HepG2 (cell line): ENCODE data around the gene FAM240A. TPM values are rescaled to one million over a fixed set of nuclear protein-coding genes. Genes with fewer than 3 reads are reported as not detected.

ENCODE experiments used
- ATAC-seq: fragments of 200-7000 bp; cut with Tn5 transposase; 3 replicates; pipeline ENCODE4 v1.9.1; 2020; ENCODE audit warnings: mild to moderate bottlenecking, moderate library complexity
- BruUV-seq: library from RNA; stranded (reverse); fragments of 400-500 nt; replicated peaks from 2 replicates; lab custom pipeline; 2021; lab: Mats Ljungman, UMichigan
- CTCF ChIA-PET: fragments of 300-600 bp; formaldehyde crosslinking; extraction: SDS; loops from one replicate; lab custom pipeline; 2021; ENCODE audit warnings: low total read pairs, inconsistent platforms, low intra/inter-chr PET ratio; lab: Yijun Ruan, JAX
- POLR2A ChIA-PET: fragments of 350-600 bp; sonication (Branson Sonifier 250); formaldehyde crosslinking; loops from one replicate; lab custom pipeline; 2020; ENCODE audit warnings: antibody characterized with exemption, inconsistent platforms; lab: Yijun Ruan, JAX
- DNase-seq: peaks from one replicate; pipeline ENCODE4 v3.0.0-alpha.2; 2015; ENCODE audit warnings: low spot score
- FAIRE-seq: peaks from 3 replicates; lab custom pipeline; 2011; peaks lifted over from hg19 to GRCh38; lab: Jason Lieb, UNC
- H2AFZ ChIP-seq: one replicate; pipeline ENCODE4 v1.6.1; 2011; ENCODE audit warnings: low read length, inconsistent platforms
- H3K27ac ChIP-seq: fragments of 300-600 bp; 3 replicates; pipeline ENCODE4 v1.8.0; 2011; ENCODE audit warnings: mixed run types, mild to moderate bottlenecking, mixed read lengths, low read length, inconsistent platforms; ENCODE audit not compliant: insufficient read depth; ENCODE audit errors: extremely low read length
- H3K27me3 ChIP-seq, 2 experiments: fragments of 200-600 bp in 1 of 2; 2 replicates in 1 of 2; 3 replicates in 1 of 2; pipeline versions ENCODE4 v1.6.0 to v1.8.0; 2011; ENCODE audit warnings: low read length in 2 of 2, mild to moderate bottlenecking in 2 of 2, moderate library complexity in 2 of 2, inconsistent platforms in 1 of 2; ENCODE audit not compliant: insufficient read depth in 2 of 2, control insufficient read depth in 1 of 2
- H3K36me3 ChIP-seq, 2 experiments: fragments of 200-600 bp in 1 of 2; replicated peaks in 1 of 2; 2 replicates in 1 of 2; 3 replicates in 1 of 2; pipeline versions ENCODE4 v1.5.1 to v1.8.0; 2011; ENCODE audit warnings: low read length in 2 of 2, inconsistent platforms in 1 of 2; ENCODE audit not compliant: insufficient read depth in 2 of 2, control insufficient read depth in 1 of 2
- H3K4me1 ChIP-seq: 2 replicates; pipeline ENCODE4 v1.5.1; 2012; ENCODE audit warnings: low read length, inconsistent platforms; ENCODE audit not compliant: insufficient read depth
- H3K4me2 ChIP-seq: 2 replicates; pipeline ENCODE4 v1.6.0; 2011; ENCODE audit warnings: low read depth, low read length, inconsistent platforms
- H3K4me3 ChIP-seq, 3 experiments: fragments of 200-600 bp in 1 of 3; sonication (generic), shearing (Covaris generic) in 1 of 3; replicated peaks in 1 of 3; 2 replicates each; pipeline ENCODE4 v1.5.1; 2011 to 2016; ENCODE audit warnings: low read length in 3 of 3, inconsistent platforms in 2 of 3, low read depth in 2 of 3, mild to moderate bottlenecking in 2 of 3, control low read depth in 1 of 3, mixed read lengths in 1 of 3; ENCODE audit not compliant: insufficient read depth in 1 of 3
- H3K79me2 ChIP-seq: one replicate; pipeline ENCODE4 v1.6.1; 2011; ENCODE audit warnings: low read length, inconsistent platforms; ENCODE audit not compliant: insufficient read depth
- H3K9ac ChIP-seq: 2 replicates; pipeline ENCODE4 v1.6.0; 2011; ENCODE audit warnings: mild to moderate bottlenecking, low read depth, low read length, inconsistent platforms; ENCODE audit not compliant: insufficient read depth
- H3K9me3 ChIP-seq: 2 replicates; pipeline ENCODE4 v1.5.1; 2012; ENCODE audit warnings: mild to moderate bottlenecking, low read length
- H4K20me1 ChIP-seq: 2 replicates; pipeline ENCODE4 v1.6.0; 2011; ENCODE audit warnings: inconsistent platforms, mild to moderate bottlenecking, low read length, moderate library complexity; ENCODE audit not compliant: insufficient read depth
- ADNP ChIP-seq: sonication (generic); formaldehyde crosslinking; IDR thresholded peaks from 2 replicates; pipeline ENCODE4 v1.4.0; 2020; ENCODE audit warnings: missing genetic modification reagents
- GLI4 ChIP-seq: sonication (generic); formaldehyde crosslinking; IDR thresholded peaks from 2 replicates; pipeline ENCODE4 v1.5.1; 2020; ENCODE audit warnings: missing genetic modification reagents, mild to moderate bottlenecking, moderate library complexity, borderline replicate concordance
- GTF2F1 ChIP-seq: fragments of 150-350 bp; IDR thresholded peaks from 2 replicates; pipeline ENCODE4 v1.6.1; 2014; ENCODE audit warnings: low read length
- HHEX ChIP-seq: IDR thresholded peaks from 2 replicates; pipeline ENCODE4 v1.6.1; 2016; ENCODE audit warnings: control low read depth
- HMG20A ChIP-seq: IDR thresholded peaks from 2 replicates; pipeline ENCODE4 v1.6.1; 2016; ENCODE audit warnings: borderline replicate concordance
- HNRNPH1 ChIP-seq: fragments of 200-400 bp; formaldehyde crosslinking; optimal IDR thresholded peaks from 2 replicates; pipeline ENCODE3; 2017; ENCODE audit warnings: mild to moderate bottlenecking, low read depth, low read length
- KDM4B ChIP-seq: sonication (generic); formaldehyde crosslinking; IDR thresholded peaks from 2 replicates; pipeline ENCODE4 v1.4.0; 2020; ENCODE audit warnings: missing genetic modification reagents
- MAFF ChIP-seq: IDR thresholded peaks from 2 replicates; pipeline ENCODE4 v1.6.1; 2011; ENCODE audit warnings: low read depth, low read length, improper control_type of control experiment
- SP1 ChIP-seq, 2 experiments: fragments of 450-650 bp in 1 of 2; sonication (generic) in 1 of 2; formaldehyde crosslinking in 1 of 2; IDR thresholded peaks; 2 replicates each; pipeline versions ENCODE4 v1.4.0 to v1.6.1; 2016 to 2020; ENCODE audit warnings: missing genetic modification reagents in 1 of 2
- ZNF713 ChIP-seq: sonication (generic); formaldehyde crosslinking; IDR thresholded peaks from 2 replicates; pipeline ENCODE4 v1.4.0; 2020; ENCODE audit warnings: mild to moderate bottlenecking, missing genetic modification reagents
- WGBS: methylation state at CpG from one replicate; pipeline ENCODE4 v1.1.6; 2017; ENCODE audit warnings: low lambda C conversion rate; 5-methylcytosine and 5-hydroxymethylcytosine counted together
- in situ Hi-C: cut with HindIII; loops from 2 replicates; pipeline ENCODE4 v1.10.0; 2017; ENCODE audit warnings: low pct_unique_long_range_greater_than_20kb; ENCODE audit not compliant: extremely low pct_ligation_motif_present
- intact Hi-C: fragments of 100-400 bp; cut with micrococcal nuclease; formaldehyde crosslinking; loops from one replicate; pipeline ENCODE4 v1.10.0; 2022; ENCODE audit not compliant: unreplicated experiment
- polyA plus RNA-seq, 8 experiments: library from polyadenylated mRNA; depleted of rRNA in 3 of 8; stranded (reverse) in 7 of 8; unstranded in 1 of 8; fragments of >200 nt; fragmentation: Illumina TruSeq in 4 of 8; extraction: Trizol in 4 of 8; gene quantifications; 2 replicates each; pipeline versions ENCODE4 v1.2.1 to v1.2.3, GENCODE V29; 2011 to 2016; ENCODE audit warnings: low read depth in 4 of 8, missing spikeins in 1 of 8, mixed read lengths in 1 of 8; ENCODE audit not compliant: insufficient read depth in 1 of 8
- total RNA-seq, 5 experiments: library from RNA; depleted of rRNA; stranded (reverse); fragments of >200 nt; fragmentation: Illumina TruSeq; extraction: Trizol; gene quantifications; 2 replicates each; pipeline ENCODE4 v1.2.3, GENCODE V29; 2016; ENCODE audit warnings: low read depth in 1 of 5
- TF ChIP-seq, protein P1 (sequence below): sonication (generic); formaldehyde crosslinking; IDR thresholded peaks from 2 replicates; pipeline ENCODE4 v1.4.0; 2020; ENCODE audit warnings: low read depth, missing genetic modification reagents
- TF ChIP-seq, protein P2 (sequence below): IDR thresholded peaks from 2 replicates; pipeline ENCODE4 v1.6.1; 2012; ENCODE audit warnings: low read depth, low read length, improper control_type of control experiment
- TF ChIP-seq, protein P3 (sequence below): sonication (generic); formaldehyde crosslinking; conservative IDR thresholded peaks from 2 replicates; pipeline ENCODE4 v1.4.0; 2020; ENCODE audit warnings: missing genetic modification reagents
- TF ChIP-seq, protein P4 (sequence below): sonication (generic); formaldehyde crosslinking; IDR thresholded peaks from 2 replicates; pipeline ENCODE4 v1.4.0; 2020; ENCODE audit warnings: missing genetic modification reagents

Gene FAM240A
- total and polyA plus RNA-seq, 2 of the 13 experiments (the other 11 are each of a cell fraction or from before 2014, with no cell fraction given), result not detected

DNA sequence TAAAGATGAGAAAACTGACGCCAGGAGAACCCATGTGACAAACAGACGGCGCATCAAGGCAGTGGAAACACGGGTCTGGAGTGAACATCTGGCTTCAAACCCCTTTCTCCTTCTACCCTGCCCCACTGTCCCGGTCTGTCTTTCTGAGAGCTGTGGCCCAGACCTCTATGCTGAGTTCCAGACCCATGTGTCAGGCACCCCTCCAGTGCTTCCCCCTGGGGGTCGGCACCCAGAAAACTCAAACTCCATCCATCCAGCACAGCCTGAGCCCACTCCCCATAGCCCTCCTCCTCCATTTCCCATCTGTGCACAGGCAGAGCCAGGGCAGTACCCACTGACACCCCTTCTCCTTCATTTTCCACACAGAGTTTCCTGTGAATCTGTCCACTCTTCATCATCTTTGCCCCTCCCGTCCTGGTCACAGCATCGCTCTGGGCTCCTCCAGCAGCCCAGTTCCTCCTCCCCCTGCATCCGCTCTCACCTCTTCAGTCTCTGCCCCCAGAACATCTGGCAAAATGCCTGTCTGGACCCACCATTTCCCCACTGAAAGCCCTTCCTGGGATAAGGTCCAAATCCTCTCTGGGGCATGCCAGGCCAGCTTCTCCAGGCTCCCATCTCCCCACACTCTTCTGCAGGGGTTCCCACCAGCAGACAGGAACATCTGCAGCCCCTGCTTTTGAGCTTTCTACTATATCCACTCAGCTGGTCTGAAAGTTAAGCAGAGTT, 2.9 kb downstream of the FAM240A start:
- 71% methylated on average over 9 of the region's 9 CpGs for WGBS
- intact Hi-C loops, result no loop called here
- BruUV-seq, result no TSS peak

More for the DNA sequence above, 2.9 kb downstream of the FAM240A start:
- Histone ChIP-seq H3K27me3 (peaks cover 0 to 3% of the 10 kb centered on the region in 2 experiments; a peak in 3 of 5 replicates), H3K4me2 (no peak overlapping the region), H3K4me1 (no peaks in the 10 kb centered on the region), H3K79me2 (no peaks in the 10 kb centered on the region), H3K27ac (no peak overlapping the region), H4K20me1 (no peaks in the 10 kb centered on the region), H2AFZ (no peak overlapping the region), H3K9me3 (no peaks in the 10 kb centered on the region), H3K9ac (no peak overlapping the region), H3K4me3 (no peak overlapping the region), H3K36me3 (no peaks in the 10 kb centered on the region)
- TF ChIP-seq GTF2F1, result no peak
- TF ChIP-seq, protein P1, sequence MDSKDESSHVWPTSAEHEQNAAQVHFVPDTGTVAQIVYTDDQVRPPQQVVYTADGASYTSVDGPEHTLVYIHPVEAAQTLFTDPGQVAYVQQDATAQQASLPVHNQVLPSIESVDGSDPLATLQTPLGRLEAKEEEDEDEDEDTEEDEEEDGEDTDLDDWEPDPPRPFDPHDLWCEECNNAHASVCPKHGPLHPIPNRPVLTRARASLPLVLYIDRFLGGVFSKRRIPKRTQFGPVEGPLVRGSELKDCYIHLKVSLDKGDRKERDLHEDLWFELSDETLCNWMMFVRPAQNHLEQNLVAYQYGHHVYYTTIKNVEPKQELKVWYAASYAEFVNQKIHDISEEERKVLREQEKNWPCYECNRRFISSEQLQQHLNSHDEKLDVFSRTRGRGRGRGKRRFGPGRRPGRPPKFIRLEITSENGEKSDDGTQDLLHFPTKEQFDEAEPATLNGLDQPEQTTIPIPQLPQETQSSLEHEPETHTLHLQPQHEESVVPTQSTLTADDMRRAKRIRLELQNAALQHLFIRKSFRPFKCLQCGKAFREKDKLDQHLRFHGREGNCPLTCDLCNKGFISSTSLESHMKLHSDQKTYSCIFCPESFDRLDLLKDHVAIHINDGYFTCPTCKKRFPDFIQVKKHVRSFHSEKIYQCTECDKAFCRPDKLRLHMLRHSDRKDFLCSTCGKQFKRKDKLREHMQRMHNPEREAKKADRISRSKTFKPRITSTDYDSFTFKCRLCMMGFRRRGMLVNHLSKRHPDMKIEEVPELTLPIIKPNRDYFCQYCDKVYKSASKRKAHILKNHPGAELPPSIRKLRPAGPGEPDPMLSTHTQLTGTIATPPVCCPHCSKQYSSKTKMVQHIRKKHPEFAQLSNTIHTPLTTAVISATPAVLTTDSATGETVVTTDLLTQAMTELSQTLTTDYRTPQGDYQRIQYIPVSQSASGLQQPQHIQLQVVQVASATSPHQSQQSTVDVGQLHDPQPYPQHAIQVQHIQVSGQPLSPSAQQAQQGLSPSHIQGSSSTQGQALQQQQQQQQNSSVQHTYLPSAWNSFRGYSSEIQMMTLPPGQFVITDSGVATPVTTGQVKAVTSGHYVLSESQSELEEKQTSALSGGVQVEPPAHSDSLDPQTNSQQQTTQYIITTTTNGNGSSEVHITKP (CRISPR knock-in tag), result no peak
- no peak for TF ChIP-seq ZNF713 (CRISPR knock-in tag)
- TF ChIP-seq MAFF, result no peak
- TF ChIP-seq, protein P2, sequence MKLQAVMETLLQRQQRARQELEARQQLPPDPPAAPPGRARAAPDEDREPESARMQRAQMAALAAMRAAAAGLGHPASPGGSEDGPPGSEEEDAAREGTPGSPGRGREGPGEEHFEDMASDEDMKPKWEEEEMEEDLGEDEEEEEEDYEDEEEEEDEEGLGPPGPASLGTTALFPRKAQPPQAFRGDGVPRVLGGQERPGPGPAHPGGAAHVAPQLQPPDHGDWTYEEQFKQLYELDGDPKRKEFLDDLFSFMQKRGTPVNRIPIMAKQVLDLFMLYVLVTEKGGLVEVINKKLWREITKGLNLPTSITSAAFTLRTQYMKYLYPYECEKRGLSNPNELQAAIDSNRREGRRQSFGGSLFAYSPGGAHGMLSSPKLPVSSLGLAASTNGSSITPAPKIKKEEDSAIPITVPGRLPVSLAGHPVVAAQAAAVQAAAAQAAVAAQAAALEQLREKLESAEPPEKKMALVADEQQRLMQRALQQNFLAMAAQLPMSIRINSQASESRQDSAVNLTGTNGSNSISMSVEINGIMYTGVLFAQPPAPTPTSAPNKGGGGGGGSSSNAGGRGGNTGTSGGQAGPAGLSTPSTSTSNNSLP, result no peak
- TF ChIP-seq, protein P3, sequence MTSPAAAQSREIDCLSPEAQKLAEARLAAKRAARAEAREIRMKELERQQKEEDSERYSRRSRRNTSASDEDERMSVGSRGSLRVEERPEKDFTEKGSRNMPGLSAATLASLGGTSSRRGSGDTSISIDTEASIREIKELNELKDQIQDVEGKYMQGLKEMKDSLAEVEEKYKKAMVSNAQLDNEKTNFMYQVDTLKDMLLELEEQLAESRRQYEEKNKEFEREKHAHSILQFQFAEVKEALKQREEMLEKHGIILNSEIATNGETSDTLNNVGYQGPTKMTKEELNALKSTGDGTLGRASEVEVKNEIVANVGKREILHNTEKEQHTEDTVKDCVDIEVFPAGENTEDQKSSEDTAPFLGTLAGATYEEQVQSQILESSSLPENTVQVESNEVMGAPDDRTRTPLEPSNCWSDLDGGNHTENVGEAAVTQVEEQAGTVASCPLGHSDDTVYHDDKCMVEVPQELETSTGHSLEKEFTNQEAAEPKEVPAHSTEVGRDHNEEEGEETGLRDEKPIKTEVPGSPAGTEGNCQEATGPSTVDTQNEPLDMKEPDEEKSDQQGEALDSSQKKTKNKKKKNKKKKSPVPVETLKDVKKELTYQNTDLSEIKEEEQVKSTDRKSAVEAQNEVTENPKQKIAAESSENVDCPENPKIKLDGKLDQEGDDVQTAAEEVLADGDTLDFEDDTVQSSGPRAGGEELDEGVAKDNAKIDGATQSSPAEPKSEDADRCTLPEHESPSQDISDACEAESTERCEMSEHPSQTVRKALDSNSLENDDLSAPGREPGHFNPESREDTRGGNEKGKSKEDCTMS, result no peak
- TF ChIP-seq ADNP (CRISPR knock-in tag), result no peak
- TF ChIP-seq GLI4 (CRISPR knock-in tag), result no peak
- TF ChIP-seq KDM4B (CRISPR knock-in tag), result no peak
- no peak for TF ChIP-seq HHEX (CRISPR knock-in tag)
- no peak for TF ChIP-seq SP1 (IDR thresholded peaks at IDR 0.05)
- no peak for TF ChIP-seq SP1 (CRISPR knock-in tag; IDR thresholded peaks at IDR 0.05)
- TF ChIP-seq, protein P4, sequence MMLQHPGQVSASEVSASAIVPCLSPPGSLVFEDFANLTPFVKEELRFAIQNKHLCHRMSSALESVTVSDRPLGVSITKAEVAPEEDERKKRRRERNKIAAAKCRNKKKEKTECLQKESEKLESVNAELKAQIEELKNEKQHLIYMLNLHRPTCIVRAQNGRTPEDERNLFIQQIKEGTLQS, result no peak
- no peak for TF ChIP-seq HMG20A (CRISPR knock-in tag)
- no peak for TF ChIP-seq HNRNPH1
- in situ Hi-C loops, result no loop called here
- ChIA-PET POLR2A (no interaction called here), CTCF (no interaction called here)
- DNase-seq (no peak), FAIRE-seq (no peak), ATAC-seq (no peak)
